Endodermal cell (in vitro differentiated cells): ENCODE results near the gene MBD5. TPM values are rescaled to one million over a fixed set of nuclear protein-coding genes. Genes with fewer than 3 reads are reported as not detected.

Source experiments
- DNase-seq: peaks from one replicate; pipeline ENCODE4 v3.0.0-alpha.2; 2017
- H3K27ac ChIP-seq: 2 replicates; pipeline ENCODE4 v1.5.1; 2013; ENCODE audit warnings: mild to moderate bottlenecking, low read depth, low read length, moderate library complexity
- H3K27me3 ChIP-seq: 2 replicates; pipeline ENCODE4 v1.6.1; 2013; ENCODE audit warnings: mild to moderate bottlenecking, low read length, moderate library complexity; ENCODE audit not compliant: insufficient read depth, control insufficient read depth, poor library complexity, severe bottlenecking
- H3K36me3 ChIP-seq: 2 replicates; pipeline ENCODE4 v1.7.0; 2013; ENCODE audit warnings: mild to moderate bottlenecking, low read length, moderate library complexity; ENCODE audit not compliant: control insufficient read depth, insufficient read depth
- H3K4me1 ChIP-seq: one replicate; pipeline ENCODE4 v1.7.0; 2013; ENCODE audit warnings: low read length; ENCODE audit not compliant: control insufficient read depth, insufficient read depth
- H3K4me3 ChIP-seq: 2 replicates; pipeline ENCODE4 v1.5.1; 2013; ENCODE audit warnings: mild to moderate bottlenecking, low read length, moderate library complexity
- H3K9ac ChIP-seq: 2 replicates; pipeline ENCODE4 v1.6.1; 2013; ENCODE audit warnings: mild to moderate bottlenecking, low read length, moderate library complexity; ENCODE audit not compliant: poor library complexity, severe bottlenecking; ENCODE audit errors: extremely low read depth
- H3K9me3 ChIP-seq: 2 replicates; pipeline ENCODE4 v1.6.1; 2013; ENCODE audit warnings: mild to moderate bottlenecking, low read length, moderate library complexity; ENCODE audit not compliant: control insufficient read depth
- H3K27ac Mint-ChIP-seq: 2 replicates; pipeline ENCODE4 v1.8.0; 2020; ENCODE audit warnings: mixed read lengths
- H3K27me3 Mint-ChIP-seq: 2 replicates; pipeline ENCODE4 v1.8.0; 2021; ENCODE audit warnings: mild to moderate bottlenecking, mixed read lengths; ENCODE audit not compliant: insufficient read depth
- H3K36me3 Mint-ChIP-seq: 2 replicates; pipeline ENCODE4 v1.8.0; 2020; ENCODE audit warnings: low read depth, mixed read lengths
- H3K4me1 Mint-ChIP-seq: 2 replicates; pipeline ENCODE4 v1.8.0; 2020; ENCODE audit warnings: mixed read lengths
- H3K4me3 Mint-ChIP-seq: 2 replicates; pipeline ENCODE4 v1.8.0; 2020; ENCODE audit warnings: mild to moderate bottlenecking, moderate library complexity, mixed read lengths
- H3K9me3 Mint-ChIP-seq: 2 replicates; pipeline ENCODE4 v1.8.0; 2020; ENCODE audit warnings: mild to moderate bottlenecking, mixed read lengths
- CTCF ChIP-seq: fragments of 200-600 bp; sonication (generic); conservative IDR thresholded peaks from 2 replicates; pipeline ENCODE4 v1.5.0; 2021; ENCODE audit warnings: antibody characterized with exemption, mild to moderate bottlenecking
- WGBS, 2 experiments: methylation state at CpG; one replicate each; pipeline versions ENCODE4 v1.1.5 to v1.1.7; 2013; ENCODE audit warnings: missing lambda C conversion rate in 2 of 2, mixed read lengths in 1 of 2; ENCODE audit not compliant: insufficient coverage in 1 of 2, insufficient read length in 1 of 2; 5-methylcytosine and 5-hydroxymethylcytosine counted together
- total RNA-seq, 2 donors: library from RNA; stranded (reverse); fragmentation: NEBNext Ultra II Directional in 1 of 2; extraction: Animal tissue kit (Norgen Biotek cat#: 25700) in 1 of 2; gene quantifications; 2 replicates in 1 of 2; 3 replicates in 1 of 2; pipeline ENCODE4 v1.2.1, GENCODE V29; 2021

MBD5 gene
- total RNA-seq, 2 donors from 2014 or later = 49.1 to 55.7 TPM

- Histone ChIP-seq H3K27ac (no peak overlapping the region), H3K4me1 (no peaks in the 10 kb centered on the region), H3K27me3 (no peaks in the 10 kb centered on the region), H3K9me3 (peaks cover 7% of the 10 kb centered on the region), H3K4me3 (no peak overlapping the region), H3K9ac (no peak overlapping the region), H3K36me3 (no peaks in the 10 kb centered on the region)
- H3K9me3 Mint-ChIP-seq = peaks cover 8% of the 10 kb centered on the region
- H3K27me3 Mint-ChIP-seq = no peaks in the 10 kb centered on the region
- TF ChIP-seq CTCF = peak; percentile 90
- peak; percentile 96 for DNase-seq
- no peaks in the 10 kb centered on the region for H3K4me1 Mint-ChIP-seq
- H3K27ac Mint-ChIP-seq = no peak overlapping the region
- peaks cover 7% of the 10 kb centered on the region for H3K36me3 Mint-ChIP-seq
- no peak overlapping the region for H3K4me3 Mint-ChIP-seq
- 84 to 92% methylated on average over 11 to 15 of the region's 15 CpGs for WGBS, 2 experiments
Measured at GRCh38 chr2:148201075-148202004, 180.4 kb downstream of the MBD5 start.

DNA sequence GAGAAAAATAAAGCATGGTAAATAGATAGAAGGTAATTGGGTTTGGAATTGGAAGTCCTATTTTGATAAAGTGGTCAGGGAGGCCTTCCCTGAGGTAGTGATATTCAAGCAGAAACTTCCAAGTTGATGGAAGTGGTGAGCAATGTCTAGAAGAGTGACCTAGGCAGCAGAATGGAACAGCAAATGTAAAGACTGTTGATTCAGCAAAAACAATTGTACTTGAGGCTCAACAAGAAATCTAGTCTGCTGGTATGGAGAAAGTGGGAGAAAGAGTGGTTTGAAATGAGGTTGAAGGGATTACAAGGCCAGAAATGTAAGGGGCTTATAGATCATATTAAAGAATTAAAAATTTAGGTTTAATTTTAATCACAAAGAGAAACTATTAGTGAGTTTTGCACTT lies 181.3 kb downstream of the MBD5 start:
- no peak overlapping the region for H3K27ac ChIP-seq
- Mint-ChIP-seq H3K36me3 (peaks cover 7% of the 10 kb centered on the region), H3K27ac (no peak overlapping the region), H3K4me1 (no peaks in the 10 kb centered on the region), H3K27me3 (no peaks in the 10 kb centered on the region), H3K4me3 (no peak overlapping the region), H3K9me3 (peaks cover 8% of the 10 kb centered on the region)
- H3K4me3 ChIP-seq = no peak overlapping the region
- peaks cover 7% of the 10 kb centered on the region for H3K9me3 ChIP-seq
- no peak for TF ChIP-seq CTCF
- H3K36me3 ChIP-seq = no peaks in the 10 kb centered on the region
- no peaks in the 10 kb centered on the region for H3K27me3 ChIP-seq
- H3K4me1 ChIP-seq = no peaks in the 10 kb centered on the region
- no peak overlapping the region for H3K9ac ChIP-seq
- no peak for DNase-seq

DNA sequence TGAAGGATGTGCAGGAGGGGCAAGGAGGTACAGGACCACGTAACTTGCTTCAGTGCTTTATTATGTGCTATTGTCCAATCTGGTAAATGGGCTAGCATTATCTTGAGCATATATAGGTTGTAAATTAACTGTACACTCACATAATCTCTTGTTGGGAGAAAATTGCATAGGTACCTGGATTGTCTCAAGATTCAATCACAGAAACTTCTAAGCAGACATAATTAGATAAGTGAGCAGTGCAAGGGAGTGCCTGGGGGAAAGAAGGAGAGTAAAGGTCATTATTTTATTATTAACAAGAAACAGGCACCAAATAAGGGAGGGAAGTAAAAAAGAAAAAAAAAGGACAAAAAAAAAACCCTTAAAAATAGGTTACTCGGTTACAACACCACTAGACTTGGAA lies 186.2 kb downstream of the MBD5 start:
- Histone ChIP-seq H3K27ac (no peak overlapping the region), H3K27me3 (no peaks in the 10 kb centered on the region), H3K9ac (no peak overlapping the region), H3K4me1 (no peaks in the 10 kb centered on the region), H3K4me3 (no peak overlapping the region), H3K36me3 (no peaks in the 10 kb centered on the region), H3K9me3 (no peaks in the 10 kb centered on the region)
- no peak for TF ChIP-seq CTCF
- no peak for DNase-seq
- 91 to 100% methylated on average over 1 to 2 of the region's 2 CpGs for WGBS, 2 experiments
- Mint-ChIP-seq H3K27ac (no peak overlapping the region), H3K36me3 (peaks cover 5% of the 10 kb centered on the region), H3K4me3 (no peak overlapping the region), H3K4me1 (no peaks in the 10 kb centered on the region), H3K9me3 (peaks cover 2% of the 10 kb centered on the region), H3K27me3 (no peaks in the 10 kb centered on the region)
